ENCODE data around the gene LRTM2. TPM values are rescaled to one million over a fixed set of nuclear protein-coding genes. Genes with fewer than 3 reads are reported as not detected.

Gene LRTM2
- total RNA-seq, 2 donors from 2014 or later: 0.14 TPM; not detected in 1

GRCh38 chr12:1848745-1849144 is 28.4 kb downstream of the LRTM2 start:
- Mint-ChIP-seq H3K36me3 (ENCODE audit: insufficient read depth in 2 of 2) (no peaks in the 10 kb centered on the region), H3K9me3 (no peaks in the 10 kb centered on the region), H3K27ac (no peak overlapping the region), H3K27me3 (ENCODE audit: low read depth) (no peaks in the 10 kb centered on the region), H3K4me1 (ENCODE audit: low read depth) (no peaks in the 10 kb centered on the region), H3K4me3 (no peak overlapping the region)
- ATAC-seq (replicated peaks in 1 of 2) (no peak), DNase-seq (no peak)

- ATAC-seq (replicated peaks in 1 of 2) (no peak), DNase-seq (no peak)
- Mint-ChIP-seq H3K9me3 (no peaks in the 10 kb centered on the region), H3K27me3 (ENCODE audit: low read depth) (no peaks in the 10 kb centered on the region), H3K4me3 (no peak overlapping the region), H3K4me1 (ENCODE audit: low read depth) (no peaks in the 10 kb centered on the region), H3K36me3 (ENCODE audit: insufficient read depth in 2 of 2) (no peaks in the 10 kb centered on the region), H3K27ac (no peak overlapping the region)
Measured at GRCh38 chr12:1851151-1851701, 30.9 kb downstream of the LRTM2 start.

GRCh38 chr12:1852076-1852475 is 31.7 kb downstream of the LRTM2 start:
- no peaks in the 10 kb centered on the region for H3K9me3 Mint-ChIP-seq
- H3K27ac Mint-ChIP-seq: no peak overlapping the region
- H3K36me3 Mint-ChIP-seq (ENCODE audit: insufficient read depth in 2 of 2): no peaks in the 10 kb centered on the region
- ATAC-seq (replicated peaks in 1 of 2) (no peak), DNase-seq (no peak)
- H3K27me3 Mint-ChIP-seq (ENCODE audit: low read depth): no peaks in the 10 kb centered on the region
- H3K4me1 Mint-ChIP-seq (ENCODE audit: low read depth): no peaks in the 10 kb centered on the region
- no peak overlapping the region for H3K4me3 Mint-ChIP-seq

- Mint-ChIP-seq H3K4me3 (no peak overlapping the region), H3K36me3 (ENCODE audit: insufficient read depth in 2 of 2) (no peaks in the 10 kb centered on the region), H3K9me3 (no peaks in the 10 kb centered on the region), H3K27ac (no peak overlapping the region), H3K27me3 (ENCODE audit: low read depth) (no peaks in the 10 kb centered on the region), H3K4me1 (ENCODE audit: low read depth) (no peaks in the 10 kb centered on the region)
- DNase-seq (no peak), ATAC-seq (replicated peaks in 1 of 2) (no peak)
Measured at GRCh38 chr12:1853716-1854115, 33.4 kb downstream of the LRTM2 start.

GRCh38 chr12:1855241-1855640 is 34.9 kb downstream of the LRTM2 start:
- H3K27ac Mint-ChIP-seq: peak overlapping the region; percentile 66
- H3K4me1 Mint-ChIP-seq (ENCODE audit: low read depth): no peaks in the 10 kb centered on the region
- DNase-seq (no peak), ATAC-seq (replicated peaks in 1 of 2) (no peak)
- no peaks in the 10 kb centered on the region for H3K9me3 Mint-ChIP-seq
- H3K36me3 Mint-ChIP-seq (ENCODE audit: insufficient read depth in 2 of 2): no peaks in the 10 kb centered on the region
- no peaks in the 10 kb centered on the region for H3K27me3 Mint-ChIP-seq (ENCODE audit: low read depth)
- H3K4me3 Mint-ChIP-seq: no peak overlapping the region

- no peak for DNase-seq
- H3K4me3 Mint-ChIP-seq: no peak overlapping the region
- H3K27ac Mint-ChIP-seq: no peak overlapping the region
- H3K36me3 Mint-ChIP-seq (ENCODE audit: insufficient read depth in 2 of 2): no peaks in the 10 kb centered on the region
- no peak for ATAC-seq (replicated peaks in 1 of 2)
- no peaks in the 10 kb centered on the region for H3K9me3 Mint-ChIP-seq
- H3K4me1 Mint-ChIP-seq (ENCODE audit: low read depth): no peaks in the 10 kb centered on the region
- no peaks in the 10 kb centered on the region for H3K27me3 Mint-ChIP-seq (ENCODE audit: low read depth)
Measured at GRCh38 chr12:1857086-1857485, 36.7 kb downstream of the LRTM2 start.

GRCh38 chr12:1857821-1858220 is 37.5 kb downstream of the LRTM2 start:
- H3K27me3 Mint-ChIP-seq (ENCODE audit: low read depth): no peaks in the 10 kb centered on the region

GRCh38 chr12:1858456-1858855 is 38.1 kb downstream of the LRTM2 start:
- H3K4me3 Mint-ChIP-seq: no peak overlapping the region
- no peaks in the 10 kb centered on the region for H3K27me3 Mint-ChIP-seq (ENCODE audit: low read depth)
- ATAC-seq (replicated peaks in 1 of 2) (no peak), DNase-seq (no peak)
- H3K27ac Mint-ChIP-seq: no peak overlapping the region
- H3K9me3 Mint-ChIP-seq: no peaks in the 10 kb centered on the region
- no peaks in the 10 kb centered on the region for H3K36me3 Mint-ChIP-seq (ENCODE audit: insufficient read depth in 2 of 2)
- H3K4me1 Mint-ChIP-seq (ENCODE audit: low read depth): no peaks in the 10 kb centered on the region

More at GRCh38 chr12:1857821-1858220, 37.5 kb downstream of the LRTM2 start:
- H3K27ac Mint-ChIP-seq: no peak overlapping the region
- H3K36me3 Mint-ChIP-seq (ENCODE audit: insufficient read depth in 2 of 2): no peaks in the 10 kb centered on the region
- no peak for DNase-seq
- H3K4me3 Mint-ChIP-seq: no peak overlapping the region
- H3K4me1 Mint-ChIP-seq (ENCODE audit: low read depth): no peaks in the 10 kb centered on the region
- no peak for ATAC-seq (replicated peaks in 1 of 2)
- no peaks in the 10 kb centered on the region for H3K9me3 Mint-ChIP-seq

- Mint-ChIP-seq H3K9me3 (no peaks in the 10 kb centered on the region), H3K36me3 (ENCODE audit: insufficient read depth in 2 of 2) (no peaks in the 10 kb centered on the region), H3K4me3 (no peak overlapping the region), H3K27ac (no peak overlapping the region), H3K27me3 (ENCODE audit: low read depth) (no peaks in the 10 kb centered on the region), H3K4me1 (ENCODE audit: low read depth) (no peaks in the 10 kb centered on the region)
- no peak for DNase-seq
- no peak for ATAC-seq (replicated peaks in 1 of 2)
Measured at GRCh38 chr12:1859643-1860042, 39.3 kb downstream of the LRTM2 start.

GRCh38 chr12:1862973-1863372 is 42.6 kb downstream of the LRTM2 start:
- Mint-ChIP-seq H3K9me3 (no peaks in the 10 kb centered on the region), H3K27ac (no peak overlapping the region), H3K27me3 (ENCODE audit: low read depth) (peaks cover 12% of the 10 kb centered on the region), H3K4me1 (ENCODE audit: low read depth) (no peaks in the 10 kb centered on the region), H3K36me3 (ENCODE audit: insufficient read depth in 2 of 2) (no peaks in the 10 kb centered on the region), H3K4me3 (no peak overlapping the region)
- ATAC-seq (replicated peaks in 1 of 2): no peak
- DNase-seq: no peak

GRCh38 chr12:1863823-1864222 is 43.5 kb downstream of the LRTM2 start:
- no peak overlapping the region for H3K4me3 Mint-ChIP-seq
- H3K36me3 Mint-ChIP-seq (ENCODE audit: insufficient read depth in 2 of 2): no peaks in the 10 kb centered on the region
- H3K27ac Mint-ChIP-seq: no peak overlapping the region
- no peaks in the 10 kb centered on the region for H3K9me3 Mint-ChIP-seq
- DNase-seq (no peak), ATAC-seq (replicated peaks in 1 of 2) (no peak)
- no peaks in the 10 kb centered on the region for H3K4me1 Mint-ChIP-seq (ENCODE audit: low read depth)
- peaks cover 18% of the 10 kb centered on the region for H3K27me3 Mint-ChIP-seq (ENCODE audit: low read depth)

GRCh38 chr12:1864456-1864855 is 44.1 kb downstream of the LRTM2 start:
- no peak for ATAC-seq (replicated peaks in 1 of 2)
- Mint-ChIP-seq H3K36me3 (ENCODE audit: insufficient read depth in 2 of 2) (no peaks in the 10 kb centered on the region), H3K4me1 (ENCODE audit: low read depth) (no peaks in the 10 kb centered on the region), H3K9me3 (no peaks in the 10 kb centered on the region), H3K27ac (no peak overlapping the region), H3K27me3 (ENCODE audit: low read depth) (peaks cover 18% of the 10 kb centered on the region), H3K4me3 (no peak overlapping the region)
- DNase-seq: no peak

- Mint-ChIP-seq H3K27me3 (ENCODE audit: low read depth) (peaks cover 18% of the 10 kb centered on the region), H3K36me3 (ENCODE audit: insufficient read depth in 2 of 2) (no peaks in the 10 kb centered on the region), H3K4me3 (no peak overlapping the region), H3K4me1 (ENCODE audit: low read depth) (no peaks in the 10 kb centered on the region), H3K27ac (no peak overlapping the region), H3K9me3 (no peaks in the 10 kb centered on the region)
- ATAC-seq (replicated peaks in 1 of 2) (no peak), DNase-seq (no peak)
Measured at GRCh38 chr12:1864867-1865266, 44.5 kb downstream of the LRTM2 start.

GRCh38 chr12:1865284-1865866 is 45.0 kb downstream of the LRTM2 start:
- DNase-seq (no peak), ATAC-seq (replicated peaks in 1 of 2) (no peak)
- Mint-ChIP-seq H3K27ac (no peak overlapping the region), H3K4me1 (ENCODE audit: low read depth) (no peaks in the 10 kb centered on the region), H3K4me3 (no peak overlapping the region), H3K36me3 (ENCODE audit: insufficient read depth in 2 of 2) (no peaks in the 10 kb centered on the region), H3K9me3 (peaks cover 0 to under 1% of the 10 kb centered on the region in 2 donors), H3K27me3 (ENCODE audit: low read depth) (peaks cover 18% of the 10 kb centered on the region)

Measured in activated T-cell treated with anti-CD3 and anti-CD28 coated beads, Interleukin-2, amount 50 U/mL, for 72 hours (primary cell).